Nephron progenitor cell (in vitro differentiated cells): ENCODE measurements around the gene MED14.

Source experiments
- DNase-seq: peaks from one replicate; pipeline ENCODE4 v3.0.0; 2021
- H3K27ac Mint-ChIP-seq: 2 replicates; pipeline ENCODE4 v1.8.0; 2021; ENCODE audit warnings: mild to moderate bottlenecking, moderate library complexity, mixed read lengths
- H3K27me3 Mint-ChIP-seq: 2 replicates; pipeline ENCODE4 v1.8.0; 2021; ENCODE audit warnings: mild to moderate bottlenecking, low read depth, mixed read lengths; ENCODE audit not compliant: poor library complexity
- H3K36me3 Mint-ChIP-seq: 2 replicates; pipeline ENCODE4 v1.8.0; 2021; ENCODE audit warnings: low read depth, mixed read lengths
- H3K4me1 Mint-ChIP-seq: 2 replicates; pipeline ENCODE4 v1.8.0; 2021; ENCODE audit warnings: mixed read lengths
- H3K4me3 Mint-ChIP-seq: 2 replicates; pipeline ENCODE4 v1.8.0; 2021; ENCODE audit warnings: mild to moderate bottlenecking, moderate library complexity, mixed read lengths
- H3K9me3 Mint-ChIP-seq: 2 replicates; pipeline ENCODE4 v1.8.0; 2021; ENCODE audit warnings: mild to moderate bottlenecking, moderate library complexity, mixed read lengths
- CTCF ChIP-seq: fragments of 200-600 bp; sonication (generic); IDR thresholded peaks from 2 replicates; pipeline ENCODE4 v1.5.0; 2021; ENCODE audit warnings: antibody characterized with exemption

The MED14 gene

GRCh38 chrX:40722930-40723329 is 12.4 kb downstream of the MED14 start:
- no peak overlapping the region for H3K4me3 Mint-ChIP-seq
- no peak overlapping the region for H3K27ac Mint-ChIP-seq
- peaks cover 59% of the 10 kb centered on the region for H3K36me3 Mint-ChIP-seq
- H3K9me3 Mint-ChIP-seq = peaks cover 13% of the 10 kb centered on the region
- no peak for DNase-seq
- H3K27me3 Mint-ChIP-seq = no peaks in the 10 kb centered on the region
- TF ChIP-seq CTCF = no peak
- H3K4me1 Mint-ChIP-seq = no peaks in the 10 kb centered on the region

- no peaks in the 10 kb centered on the region for H3K27me3 Mint-ChIP-seq
- H3K4me1 Mint-ChIP-seq = no peaks in the 10 kb centered on the region
- peaks cover 19% of the 10 kb centered on the region for H3K9me3 Mint-ChIP-seq
- H3K36me3 Mint-ChIP-seq = peaks cover 70% of the 10 kb centered on the region
- H3K27ac Mint-ChIP-seq = no peak overlapping the region
- no peak for DNase-seq
- H3K4me3 Mint-ChIP-seq = no peak overlapping the region
- TF ChIP-seq CTCF = no peak
Measured at GRCh38 chrX:40721489-40722106, 13.7 kb downstream of the MED14 start.

- H3K4me1 Mint-ChIP-seq = no peaks in the 10 kb centered on the region
- no peak for TF ChIP-seq CTCF
- peaks cover 79% of the 10 kb centered on the region for H3K36me3 Mint-ChIP-seq
- no peak for DNase-seq
- no peaks in the 10 kb centered on the region for H3K27me3 Mint-ChIP-seq
- H3K4me3 Mint-ChIP-seq = no peak overlapping the region
- peaks cover 24% of the 10 kb centered on the region for H3K9me3 Mint-ChIP-seq
- H3K27ac Mint-ChIP-seq = no peak overlapping the region
Measured at GRCh38 chrX:40720792-40721191, 14.6 kb downstream of the MED14 start.

- peaks cover 2% of the 10 kb centered on the region for H3K27me3 Mint-ChIP-seq
- no peaks in the 10 kb centered on the region for H3K4me1 Mint-ChIP-seq
- peaks cover 25% of the 10 kb centered on the region for H3K9me3 Mint-ChIP-seq
- DNase-seq = no peak
- no peak overlapping the region for H3K27ac Mint-ChIP-seq
- no peak for TF ChIP-seq CTCF
- no peak overlapping the region for H3K4me3 Mint-ChIP-seq
- H3K36me3 Mint-ChIP-seq = peaks cover 77% of the 10 kb centered on the region
Measured at GRCh38 chrX:40720339-40720738, 15.0 kb downstream of the MED14 start.

GRCh38 chrX:40719731-40720130 is 15.6 kb downstream of the MED14 start:
- Mint-ChIP-seq H3K27me3 (peaks cover 2% of the 10 kb centered on the region), H3K36me3 (peaks cover 73% of the 10 kb centered on the region), H3K27ac (no peak overlapping the region), H3K9me3 (peaks cover 29% of the 10 kb centered on the region), H3K4me3 (no peak overlapping the region), H3K4me1 (no peaks in the 10 kb centered on the region)
- no peak for DNase-seq
- TF ChIP-seq CTCF = no peak

GRCh38 chrX:40719218-40719617 is 16.1 kb downstream of the MED14 start:
- no peak for TF ChIP-seq CTCF
- no peak overlapping the region for H3K27ac Mint-ChIP-seq
- H3K4me1 Mint-ChIP-seq = no peaks in the 10 kb centered on the region
- no peak for DNase-seq
- peaks cover 2% of the 10 kb centered on the region for H3K27me3 Mint-ChIP-seq
- H3K9me3 Mint-ChIP-seq = peaks cover 29% of the 10 kb centered on the region
- H3K36me3 Mint-ChIP-seq = peaks cover 69% of the 10 kb centered on the region
- no peak overlapping the region for H3K4me3 Mint-ChIP-seq
